Measurements from ENCODE around the gene ELOVL6. TPM values are rescaled to one million over a fixed set of nuclear protein-coding genes. Genes with fewer than 3 reads are reported as not detected.

The ELOVL6 gene
- total and polyA plus RNA-seq, 10 donors = 0.58 to 4.5 (median 3.3) TPM

GRCh38 chr4:110124711-110125110 is 73.7 kb downstream of the ELOVL6 start:
- TF ChIP-seq CTCF (IDR thresholded peaks at IDR 0.05 in 8 of 11, conservative IDR thresholded peaks at IDR 0.05 in 3 of 11) = no peak
- TF ChIP-seq POLR2AphosphoS5 (IDR thresholded peaks at IDR 0.05) = no peak
- TF ChIP-seq POLR2A (IDR thresholded peaks at IDR 0.05) = no peak
- H3K4me3 ChIP-seq = no peak overlapping the region
- peaks cover 0 to 3% (median under 1%) of the 10 kb centered on the region in 6 donors for H3K4me1 ChIP-seq
- H3K9me3 ChIP-seq = no peaks in the 10 kb centered on the region
- no peaks in the 10 kb centered on the region for H3K27me3 ChIP-seq (replicated peaks in 1 of 7)
- no peaks in the 10 kb centered on the region for H3K36me3 ChIP-seq
- intact Hi-C loops (cut with DNase I; ENCODE audit: low total_unique reads) = no loop called here
- no peak overlapping the region for H3K27ac ChIP-seq
- DNase-seq = no peak

- no peak for DNase-seq
- H3K27me3 ChIP-seq (replicated peaks in 1 of 7) = no peaks in the 10 kb centered on the region
- H3K36me3 ChIP-seq = no peaks in the 10 kb centered on the region
- no peak overlapping the region for H3K27ac ChIP-seq
- no peaks in the 10 kb centered on the region for H3K9me3 ChIP-seq
- TF ChIP-seq CTCF (IDR thresholded peaks at IDR 0.05 in 8 of 11, conservative IDR thresholded peaks at IDR 0.05 in 3 of 11) = no peak
- TF ChIP-seq POLR2A (IDR thresholded peaks at IDR 0.05) = no peak
- no peak for TF ChIP-seq POLR2AphosphoS5 (IDR thresholded peaks at IDR 0.05)
- H3K4me3 ChIP-seq = no peak overlapping the region
- intact Hi-C loops (cut with DNase I; ENCODE audit: low total_unique reads) = no loop called here
- H3K4me1 ChIP-seq = peaks cover 0 to 8% (median 3%) of the 10 kb centered on the region in 6 donors
Observed at GRCh38 chr4:110122201-110122600, 76.2 kb downstream of the ELOVL6 start.

- no peak for DNase-seq
- Histone ChIP-seq H3K9me3 (no peaks in the 10 kb centered on the region), H3K27ac (no peak overlapping the region), H3K36me3 (no peaks in the 10 kb centered on the region), H3K4me1 (peaks cover 0 to 8% (median 3%) of the 10 kb centered on the region in 6 donors), H3K4me3 (no peak overlapping the region), H3K27me3 (replicated peaks in 1 of 7) (no peaks in the 10 kb centered on the region)
- WGBS, 5 donors = 94 to 97% (median 95%) methylated on average over 6 of the region's 6 CpGs
- intact Hi-C loops (cut with DNase I; ENCODE audit: low total_unique reads) = no loop called here
- no peak for TF ChIP-seq POLR2AphosphoS5 (IDR thresholded peaks at IDR 0.05)
- no peak for TF ChIP-seq POLR2A (IDR thresholded peaks at IDR 0.05)
- no peak for TF ChIP-seq CTCF (IDR thresholded peaks at IDR 0.05 in 8 of 11, conservative IDR thresholded peaks at IDR 0.05 in 3 of 11)
Observed at GRCh38 chr4:110120506-110120905, 77.9 kb downstream of the ELOVL6 start.

- Histone ChIP-seq H3K27ac (no peak overlapping the region), H3K4me1 (peaks cover 0 to 8% (median 3%) of the 10 kb centered on the region in 6 donors), H3K27me3 (replicated peaks in 1 of 7) (no peaks in the 10 kb centered on the region), H3K9me3 (no peaks in the 10 kb centered on the region), H3K4me3 (no peak overlapping the region), H3K36me3 (no peaks in the 10 kb centered on the region)
- DNase-seq = no peak
- 84 to 97% (median 96%) methylated on average over 1 of the region's 1 CpG for WGBS, 5 donors
- intact Hi-C loops (cut with DNase I; ENCODE audit: low total_unique reads) = no loop called here
- TF ChIP-seq CTCF (IDR thresholded peaks at IDR 0.05 in 8 of 11, conservative IDR thresholded peaks at IDR 0.05 in 3 of 11) = no peak
- no peak for TF ChIP-seq POLR2AphosphoS5 (IDR thresholded peaks at IDR 0.05)
- TF ChIP-seq POLR2A (IDR thresholded peaks at IDR 0.05) = no peak
Observed at GRCh38 chr4:110119880-110120279, 78.5 kb downstream of the ELOVL6 start.

All from spleen (tissue), 11 donors.